Spleen (tissue), 3 donors: ENCODE results near the gene CARD10.

Source experiments
- POLR2A ChIP-seq, 3 donors: fragments of 450-650 bp; IDR thresholded peaks; one replicate each; pipeline ENCODE4 v1.5.1; 2017; ENCODE audit warnings: antibody characterized with exemption in 3 of 3, mild to moderate bottlenecking in 1 of 3
- POLR2AphosphoS5 ChIP-seq, 3 donors: sonication (generic); formaldehyde crosslinking; IDR thresholded peaks; one replicate each; pipeline ENCODE4 v1.5.1; 2017; ENCODE audit warnings: antibody characterized with exemption in 3 of 3

DNA sequence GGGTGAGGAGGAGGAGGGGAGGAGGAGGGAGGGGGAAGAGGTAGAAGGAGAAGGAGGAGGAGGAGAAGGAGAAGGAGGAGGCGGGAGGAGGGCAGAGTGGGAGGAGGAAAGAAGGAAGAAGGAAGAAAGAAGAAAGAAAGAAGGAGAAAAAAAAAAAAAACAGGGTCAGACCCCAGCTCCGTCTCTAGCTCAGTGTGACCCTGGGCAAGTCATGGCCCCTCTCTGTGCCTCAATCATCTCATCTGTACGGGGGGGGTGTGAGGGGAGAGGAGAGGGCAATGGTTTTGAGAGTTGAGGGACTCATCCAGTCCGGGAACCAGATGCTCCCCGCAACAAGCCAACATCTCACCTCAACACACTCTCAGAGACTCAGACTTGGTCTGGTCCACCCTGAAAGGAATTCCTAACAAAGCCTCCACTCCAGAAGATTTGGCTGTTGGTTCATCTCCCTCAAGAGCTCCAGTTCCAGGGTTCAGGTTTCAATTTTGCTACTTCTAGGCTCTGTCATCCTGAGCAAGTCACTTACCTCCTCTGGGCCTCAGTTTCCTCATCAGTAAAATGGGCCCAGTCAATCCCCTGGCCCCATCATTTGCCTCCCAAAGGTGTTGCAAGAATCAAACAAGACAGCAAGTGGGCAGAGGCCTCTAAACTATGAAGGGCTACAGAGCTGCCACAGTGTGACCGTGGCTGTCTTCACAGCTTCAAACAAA is 7.7 kb downstream of the CARD10 start:
- no peak for TF ChIP-seq POLR2AphosphoS5 (IDR thresholded peaks at IDR 0.05)
- no peak for TF ChIP-seq POLR2A (IDR thresholded peaks at IDR 0.05)
